H1 (cell line): ENCODE data around the gene OR2L8. TPM values are rescaled to one million over a fixed set of nuclear protein-coding genes. Genes with fewer than 3 reads are reported as not detected.

Experiments
- CTCF ChIA-PET: fragments of 300-600 bp; sonication (Branson Sonifier 250); formaldehyde crosslinking; loops from one replicate; lab custom pipeline; 2021; ENCODE audit not compliant: partially characterized antibody; lab: Charles Lee
- POLR2A ChIA-PET: fragments of 300-600 bp; sonication (Branson Sonifier 250); formaldehyde crosslinking; loops from one replicate; lab custom pipeline; 2021; ENCODE audit warnings: inconsistent platforms; ENCODE audit not compliant: partially characterized antibody; lab: Charles Lee
- DNase-seq, 2 experiments: peaks; one replicate each; pipeline versions ENCODE4 v3.0.0 to v3.0.0-alpha.2; 2010 to 2022; ENCODE audit warnings: low spot score in 2 of 2, low read depth in 1 of 2, mixed read lengths in 1 of 2
- FAIRE-seq: peaks from 2 replicates; lab custom pipeline; 2011; peaks lifted over from hg19 to GRCh38; lab: Jason Lieb, UNC
- H2AFZ ChIP-seq: 2 replicates; pipeline ENCODE4 v1.8.1; 2012; ENCODE audit warnings: low read length, inconsistent platforms
- H2AK5ac ChIP-seq: 2 replicates; pipeline ENCODE4 v1.6.1; 2013; ENCODE audit warnings: low read depth, low read length
- H2BK120ac ChIP-seq: replicated peaks from 2 replicates; pipeline ENCODE3; 2013; ENCODE audit warnings: low read depth, low read length, inconsistent platforms
- H2BK12ac ChIP-seq: 2 replicates; pipeline ENCODE4 v1.6.1; 2013; ENCODE audit warnings: low read depth, low read length
- H2BK15ac ChIP-seq: 2 replicates; pipeline ENCODE4 v1.6.1; 2013; ENCODE audit warnings: low read length
- H2BK20ac ChIP-seq: 2 replicates; pipeline ENCODE4 v1.6.1; 2013; ENCODE audit warnings: low read length
- H2BK5ac ChIP-seq: 2 replicates; pipeline ENCODE4 v1.6.1; 2013; ENCODE audit warnings: low read depth, low read length
- H3K14ac ChIP-seq: 2 replicates; pipeline ENCODE4 v1.6.1; 2013; ENCODE audit warnings: inconsistent platforms; ENCODE audit not compliant: insufficient read length
- H3K18ac ChIP-seq: 2 replicates; pipeline ENCODE4 v1.6.1; 2013; ENCODE audit warnings: low read length; ENCODE audit errors: extremely low read depth
- H3K23ac ChIP-seq: 2 replicates; pipeline ENCODE4 v1.6.1; 2013; ENCODE audit warnings: inconsistent platforms; ENCODE audit not compliant: insufficient read length
- H3K23me2 ChIP-seq: 2 replicates; pipeline ENCODE4 v1.6.1; 2013; ENCODE audit warnings: low read depth, low read length
- H3K27ac ChIP-seq: 2 replicates; pipeline ENCODE4 v1.6.1; 2011; ENCODE audit warnings: low read depth, low read length, inconsistent platforms
- H3K27me3 ChIP-seq, 4 experiments: replicated peaks in 1 of 4; 1 replicate in 1 of 4; 2 replicates in 3 of 4; pipeline versions ENCODE4 v1.6.1 to v1.8.1; 2011 to 2013; ENCODE audit warnings: low read length in 3 of 4, mild to moderate bottlenecking in 3 of 4, inconsistent platforms in 2 of 4, mixed read lengths in 2 of 4, moderate library complexity in 1 of 4; ENCODE audit not compliant: control insufficient read depth in 3 of 4, insufficient read depth in 3 of 4; ENCODE audit errors: extremely low read depth in 1 of 4
- H3K36me3 ChIP-seq, 4 experiments: 2 replicates each; pipeline versions ENCODE4 v1.6.1 to v1.8.1; 2011 to 2013; ENCODE audit warnings: mild to moderate bottlenecking in 4 of 4, low read length in 3 of 4, moderate library complexity in 2 of 4, control low read depth in 1 of 4, inconsistent platforms in 1 of 4; ENCODE audit not compliant: insufficient read depth in 4 of 4, control insufficient read depth in 2 of 4
- H3K4ac ChIP-seq: replicated peaks from 2 replicates; pipeline ENCODE3; 2013; ENCODE audit warnings: low read length, low read depth, mixed read lengths, inconsistent platforms; ENCODE audit not compliant: insufficient read length
- H3K4me1 ChIP-seq, 4 experiments: replicated peaks in 1 of 4; 1 replicate in 1 of 4; 2 replicates in 3 of 4; pipeline versions ENCODE4 v1.6.1 to v1.8.1; 2011 to 2013; ENCODE audit warnings: low read length in 3 of 4, inconsistent platforms in 2 of 4, mixed read lengths in 1 of 4; ENCODE audit not compliant: insufficient read depth in 4 of 4, control insufficient read depth in 3 of 4
- H3K4me2 ChIP-seq, 2 experiments: 2 replicates each; pipeline versions ENCODE4 v1.6.1 to v1.8.1; 2011 to 2013; ENCODE audit warnings: low read depth in 2 of 2, low read length in 2 of 2, control low read depth in 1 of 2, inconsistent platforms in 1 of 2, mild to moderate bottlenecking in 1 of 2; ENCODE audit not compliant: insufficient read depth in 1 of 2
- H3K4me3 ChIP-seq, 4 experiments: fragments of 200-600, 300-600 bp in 1 of 4; sonication (generic), shearing (Covaris generic), sonication (Bioruptor Twin) in 1 of 4; 2 replicates each; pipeline versions ENCODE4 v1.5.1 to v1.8.1; 2011 to 2016; ENCODE audit warnings: low read length in 4 of 4, low read depth in 3 of 4, control low read depth in 2 of 4, inconsistent platforms in 2 of 4, mild to moderate bottlenecking in 2 of 4, mixed read lengths in 1 of 4, moderate library complexity in 1 of 4; ENCODE audit not compliant: insufficient read depth in 2 of 4; ENCODE audit errors: extremely low read depth in 1 of 4
- H3K56ac ChIP-seq: replicated peaks from 2 replicates; pipeline ENCODE3; 2013; ENCODE audit warnings: low read depth, mild to moderate bottlenecking, mixed read lengths, low read length, inconsistent platforms; ENCODE audit not compliant: insufficient read length
- H3K79me1 ChIP-seq: 2 replicates; pipeline ENCODE4 v1.6.1; 2013; ENCODE audit warnings: low read depth, low read length, control low read depth
- H3K79me2 ChIP-seq, 2 experiments: 2 replicates each; pipeline versions ENCODE4 v1.6.1 to v1.8.1; 2012 to 2013; ENCODE audit warnings: low read length in 2 of 2, mild to moderate bottlenecking in 2 of 2, inconsistent platforms in 1 of 2; ENCODE audit not compliant: insufficient read depth in 2 of 2, control insufficient read depth in 1 of 2
- H3K9ac ChIP-seq, 4 experiments: replicated peaks in 1 of 4; 1 replicate in 1 of 4; 2 replicates in 3 of 4; pipeline versions ENCODE4 v1.6.1 to v1.8.1; 2011 to 2013; ENCODE audit warnings: low read depth in 3 of 4, low read length in 3 of 4, control low read depth in 2 of 4, mild to moderate bottlenecking in 2 of 4, moderate library complexity in 2 of 4, inconsistent platforms in 1 of 4; ENCODE audit errors: extremely low read depth in 1 of 4
- H3K9me3 ChIP-seq, 2 experiments: 2 replicates each; pipeline versions ENCODE4 v1.6.1 to v1.8.1; 2012 to 2013; ENCODE audit warnings: mild to moderate bottlenecking in 2 of 2, moderate library complexity in 2 of 2, control low read depth in 1 of 2, inconsistent platforms in 1 of 2, low read depth in 1 of 2, low read length in 1 of 2, mixed read lengths in 1 of 2; ENCODE audit not compliant: insufficient read depth in 2 of 2
- H4K20me1 ChIP-seq, 2 experiments: replicated peaks in 1 of 2; 2 replicates each; pipeline versions ENCODE3 to v1.8.1; 2011 to 2013; ENCODE audit warnings: inconsistent platforms in 2 of 2, low read length in 2 of 2, mild to moderate bottlenecking in 1 of 2; ENCODE audit not compliant: insufficient read depth in 2 of 2, control insufficient read depth in 1 of 2
- H4K5ac ChIP-seq: 2 replicates; pipeline ENCODE4 v1.6.1; 2013; ENCODE audit warnings: low read length, low read depth, mixed read lengths, inconsistent platforms; ENCODE audit not compliant: insufficient read length
- H4K8ac ChIP-seq: 2 replicates; pipeline ENCODE4 v1.8.0; 2013; ENCODE audit warnings: mild to moderate bottlenecking, moderate library complexity, low read length, inconsistent platforms; ENCODE audit not compliant: insufficient read depth; ENCODE audit errors: extremely low read depth
- H4K91ac ChIP-seq: replicated peaks from 2 replicates; pipeline ENCODE3; 2013; ENCODE audit warnings: low read length, mixed read lengths, inconsistent platforms; ENCODE audit not compliant: insufficient read length
- BACH1 ChIP-seq: IDR thresholded peaks from 2 replicates; pipeline ENCODE4 v1.6.1; 2012; ENCODE audit warnings: low read length, improper control_type of control experiment
- CTBP2 ChIP-seq: IDR thresholded peaks from 2 replicates; pipeline ENCODE4 v1.7.0; 2011; ENCODE audit warnings: borderline replicate concordance, mild to moderate bottlenecking, moderate library complexity, mixed read lengths, low read length; ENCODE audit not compliant: insufficient read depth, insufficient read length
- HDAC2 ChIP-seq, 2 experiments: fragments of 300-600 bp in 1 of 2; sonication (generic) in 1 of 2; IDR thresholded peaks; 2 replicates each; pipeline ENCODE4 v1.6.1; 2011 to 2012; ENCODE audit warnings: low read depth in 2 of 2, low read length in 2 of 2, mild to moderate bottlenecking in 2 of 2, moderate library complexity in 2 of 2, borderline replicate concordance in 1 of 2, inconsistent platforms in 1 of 2
- HDAC6 ChIP-seq: IDR thresholded peaks from one replicate; pipeline ENCODE4 v1.7.1; 2012; ENCODE audit warnings: low read depth, mild to moderate bottlenecking, inconsistent platforms, low read length, moderate library complexity
- PHF8 ChIP-seq: fragments of 200-600 bp; sonication (generic); conservative IDR thresholded peaks from 2 replicates; pipeline ENCODE4 v1.7.1; 2012; ENCODE audit warnings: low read depth, mild to moderate bottlenecking, inconsistent platforms, low read length, moderate library complexity
- POLR2AphosphoS5 ChIP-seq: IDR thresholded peaks from 2 replicates; pipeline ENCODE4 v1.6.1; 2011; ENCODE audit warnings: low read depth, low read length
- RBBP5 ChIP-seq: IDR thresholded peaks from 2 replicates; pipeline ENCODE4 v1.7.1; 2012; ENCODE audit warnings: low read depth, mild to moderate bottlenecking, inconsistent platforms, low read length, moderate library complexity, borderline replicate concordance
- RNF2 ChIP-seq: fragments of 200-900, 300-1000 bp; sonication (generic); IDR thresholded peaks from 2 replicates; pipeline ENCODE4 v1.7.1; 2016; ENCODE audit warnings: borderline replicate concordance, low read depth, mild to moderate bottlenecking, antibody characterized with exemption, low read length; ENCODE audit not compliant: poor library complexity, severe bottlenecking; ENCODE audit errors: missing control alignments
- SIN3A ChIP-seq, 2 experiments: IDR thresholded peaks in 1 of 2; conservative IDR thresholded peaks in 1 of 2; 2 replicates each; pipeline ENCODE4 v1.6.1; 2011 to 2012; ENCODE audit warnings: low read length in 2 of 2, improper control_type of control experiment in 1 of 2, low read depth in 1 of 2, mild to moderate bottlenecking in 1 of 2
- SRF ChIP-seq: IDR thresholded peaks from 2 replicates; pipeline ENCODE4 v1.6.1; 2011; ENCODE audit warnings: mild to moderate bottlenecking, low read depth, low read length, moderate library complexity
- TBP ChIP-seq: IDR thresholded peaks from 2 replicates; pipeline ENCODE4 v1.6.1; 2011; ENCODE audit warnings: low read depth, low read length, improper control_type of control experiment
- TEAD4 ChIP-seq: IDR thresholded peaks from 2 replicates; pipeline ENCODE4 v1.6.1; 2012; ENCODE audit warnings: low read depth, low read length, inconsistent platforms, mixed read lengths
- YY1 ChIP-seq: IDR thresholded peaks from 2 replicates; pipeline ENCODE4 v1.6.1; 2011; ENCODE audit warnings: low read depth, mild to moderate bottlenecking, low read length
- ZNF274 ChIP-seq: IDR thresholded peaks from 2 replicates; pipeline ENCODE4 v1.7.0; 2012; ENCODE audit warnings: low read length, borderline replicate concordance; ENCODE audit errors: extremely low read depth
- WGBS, 2 experiments: shearing (Covaris generic) in 1 of 2; methylation state at CpG; one replicate each; pipeline versions ENCODE4 v1.1.6 to v1.1.7; 2013 to 2015; ENCODE audit warnings: low lambda C conversion rate in 2 of 2, mixed read lengths in 2 of 2, inconsistent platforms in 1 of 2, low coverage in 1 of 2, missing lambda C conversion rate in 1 of 2; ENCODE audit not compliant: insufficient replicate concordance in 2 of 2, insufficient coverage in 1 of 2, insufficient read length in 1 of 2; ENCODE audit errors: extremely low coverage in 1 of 2, missing lambda C conversion rate in 1 of 2; 5-methylcytosine and 5-hydroxymethylcytosine counted together
- polyA plus RNA-seq, 7 experiments: library from polyadenylated mRNA; depleted of rRNA in 3 of 7; stranded (reverse) in 5 of 7; unstranded in 2 of 7; fragments of >200 nt in 5 of 7; fragments of 200-250 nt in 2 of 7; gene quantifications; 1 replicate in 5 of 7; 2 replicates in 1 of 7; 4 replicates in 1 of 7; pipeline versions ENCODE4 v1.2.1 to v1.2.3, GENCODE V29; 2011 to 2013; ENCODE audit warnings: missing spikeins in 2 of 7, mixed read lengths in 2 of 7
- total RNA-seq: library from RNA; stranded (reverse); fragmentation: NEBNext Ultra II Directional; extraction: Animal tissue kit (Norgen Biotek cat#: 25700); gene quantifications from 2 replicates; pipeline ENCODE4 v1.2.1, GENCODE V29; 2021

The OR2L8 gene
- total and polyA plus RNA-seq, 2 of the 8 experiments (the other 6 are each of a cell fraction or from before 2014, with no cell fraction given) = not detected

DNA sequence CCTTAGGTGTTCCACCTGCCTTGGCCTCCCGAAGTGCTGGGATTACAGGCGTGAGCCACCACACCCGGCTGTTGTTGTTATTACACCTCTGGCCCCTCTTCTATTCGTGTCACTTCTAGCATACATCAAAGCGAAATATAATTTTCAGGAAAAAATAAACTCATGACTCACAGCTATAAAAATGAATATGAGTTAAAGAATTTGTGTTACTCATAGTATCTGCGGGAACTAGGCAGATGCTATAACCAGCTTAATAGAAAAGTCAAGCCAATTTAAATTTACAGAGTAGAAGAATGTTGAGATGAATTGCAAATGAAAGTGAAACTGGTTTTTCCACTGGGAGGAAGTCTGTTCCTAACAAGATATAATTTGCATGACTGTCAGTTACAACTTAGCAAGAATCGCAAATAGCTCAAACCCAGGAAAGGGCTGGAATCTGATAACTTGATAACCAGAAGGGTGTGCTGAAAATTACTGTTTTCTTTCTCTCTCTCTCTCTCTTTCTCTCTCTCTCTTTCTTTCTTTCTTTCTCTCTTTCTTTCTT, 42.1 kb upstream of the OR2L8 start:
- WGBS, 2 experiments = 72% methylated on average over 7 of the region's 7 CpGs; no CpG with 5 or more reads in 1 of the 2 experiments
- DNase-seq = no peak
- Histone ChIP-seq H3K36me3 (no peaks in the 10 kb centered on the region), H2BK12ac (no peak overlapping the region), H4K20me1 (no peaks in the 10 kb centered on the region), H2BK5ac (no peak overlapping the region), H2AK5ac (no peak overlapping the region), H3K27ac (no peak overlapping the region), H3K79me2 (no peaks in the 10 kb centered on the region), H3K4ac (no peak overlapping the region), H3K23me2 (no peaks in the 10 kb centered on the region), H3K56ac (no peak overlapping the region), H2BK15ac (no peak overlapping the region), H3K14ac (no peak overlapping the region), H3K79me1 (no peaks in the 10 kb centered on the region), H3K9ac (no peak overlapping the region), H3K23ac (no peak overlapping the region), H4K8ac (no peak overlapping the region), H3K4me1 (no peaks in the 10 kb centered on the region; a peak in 1 of 7 replicates), H2AFZ (no peak overlapping the region), H2BK120ac (no peak overlapping the region), H3K27me3 (no peaks in the 10 kb centered on the region), H3K9me3 (peaks cover 29 to 62% of the 10 kb centered on the region in 2 experiments), H3K4me3 (no peak overlapping the region), H4K5ac (no peak overlapping the region), H3K18ac (no peak overlapping the region), H4K91ac (no peak overlapping the region), H2BK20ac (no peak overlapping the region), H3K4me2 (no peak overlapping the region)
- CTCF ChIA-PET = no interaction called here
- POLR2A ChIA-PET = no interaction called here
- no peak for FAIRE-seq
- TF ChIP-seq TBP (no peak), HDAC2 (IDR thresholded peaks at IDR 0.05; ENCODE audit: borderline replicate concordance in 1 of 2, low read depth in 2 of 2, low read length in 2 of 2) (no peak), RBBP5 (no peak), PHF8 (no peak), SRF (no peak), RNF2 (no peak), POLR2AphosphoS5 (no peak), BACH1 (no peak), YY1 (no peak), CTBP2 (no peak), SIN3A (conservative IDR thresholded peaks at IDR 0.05 in 1 of 2, IDR thresholded peaks at IDR 0.05 in 1 of 2; ENCODE audit: low read depth in 1 of 2, low read length in 2 of 2) (no peak), HDAC6 (no peak), TEAD4 (no peak), ZNF274 (no peak)
